Cardiac fibroblast (primary cell): ENCODE measurements around the gene RALB.

Source experiments
- DNase-seq, 2 donors: peaks; one replicate each; pipeline versions ENCODE4 v3.0.0 to v3.0.0-alpha.2; 2010; ENCODE audit warnings: low read depth in 2 of 2
- H3K4me3 ChIP-seq, 2 donors: replicated peaks in 1 of 2; 1 replicate in 1 of 2; 2 replicates in 1 of 2; pipeline ENCODE4 v1.5.1; 2011; ENCODE audit warnings: low read depth in 2 of 2, low read length in 2 of 2, mild to moderate bottlenecking in 2 of 2, moderate library complexity in 1 of 2
- CTCF ChIP-seq: IDR thresholded peaks from one replicate; pipeline ENCODE4 v1.5.1; 2011; ENCODE audit warnings: low read depth, mild to moderate bottlenecking, low read length, inconsistent platforms

Gene RALB

DNA sequence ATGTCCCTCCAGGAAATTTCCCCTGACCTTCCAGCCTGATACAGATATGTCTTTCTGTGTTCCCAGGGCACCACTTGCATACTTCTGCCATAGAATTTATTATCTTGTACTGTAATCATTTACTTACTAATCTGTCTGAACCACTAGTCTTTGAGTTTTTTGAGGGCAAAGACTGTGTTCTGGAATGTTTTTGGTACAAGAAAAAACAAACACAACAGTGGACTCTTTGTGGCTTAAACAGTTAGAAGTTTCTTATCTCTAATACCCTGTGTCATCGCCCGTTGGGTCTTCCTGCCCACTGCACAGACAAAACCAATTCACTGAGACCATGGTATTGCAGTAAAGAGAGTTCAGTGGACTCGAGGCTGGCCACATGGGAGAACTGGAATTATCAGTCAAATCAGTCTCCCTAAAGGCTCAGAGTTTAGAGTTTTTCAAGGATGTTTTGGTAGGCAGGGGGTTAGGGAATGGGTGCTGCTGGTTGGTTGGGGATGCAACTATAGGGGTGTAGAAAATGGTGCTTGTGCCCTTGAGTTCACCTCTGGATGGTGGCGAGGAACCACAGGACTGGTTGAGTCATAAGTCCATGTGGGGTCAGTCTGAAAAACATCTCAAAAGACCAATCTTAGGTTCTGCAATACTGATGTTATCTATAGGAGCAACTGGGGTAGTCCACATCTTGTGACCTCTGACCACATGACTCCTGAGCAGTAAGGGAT lies 20.3 kb downstream of the RALB start:
- no peak overlapping the region for H3K4me3 ChIP-seq
- no peak for DNase-seq
- no peak for TF ChIP-seq CTCF

- no peak for TF ChIP-seq CTCF
- no peak overlapping the region for H3K4me3 ChIP-seq
- no peak for DNase-seq
Observed at GRCh38 chr2:120275617-120276400, 23.2 kb downstream of the RALB start.

GRCh38 chr2:120277505-120278205 lies 25.0 kb downstream of the RALB start:
- no peak for TF ChIP-seq CTCF
- no peak for DNase-seq
- H3K4me3 ChIP-seq = no peak overlapping the region

GRCh38 chr2:120278901-120279300 lies 26.2 kb downstream of the RALB start:
- DNase-seq = no peak
- H3K4me3 ChIP-seq = no peak overlapping the region
- TF ChIP-seq CTCF = no peak

DNA sequence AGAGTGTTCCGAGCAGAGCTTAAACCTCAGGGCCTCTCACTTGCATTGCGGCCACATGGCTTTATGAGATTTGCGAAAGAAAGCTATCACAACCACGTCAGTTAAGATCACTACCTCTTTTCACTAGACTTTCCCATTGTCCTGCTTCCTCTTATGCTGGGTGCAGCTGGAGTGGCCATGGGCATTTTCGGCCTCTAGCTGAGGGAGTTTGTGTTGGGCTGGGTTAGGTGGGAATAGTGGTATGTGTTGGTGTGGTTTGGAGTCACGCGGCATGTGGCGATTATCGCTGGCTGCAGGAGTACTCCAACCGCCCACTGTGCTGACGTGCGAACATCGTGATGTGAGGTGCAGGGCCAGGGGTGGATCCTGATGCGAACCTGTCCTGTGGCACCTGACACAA lies 27.1 kb downstream of the RALB start:
- no peak for DNase-seq
- H3K4me3 ChIP-seq = no peak overlapping the region
- no peak for TF ChIP-seq CTCF

DNA sequence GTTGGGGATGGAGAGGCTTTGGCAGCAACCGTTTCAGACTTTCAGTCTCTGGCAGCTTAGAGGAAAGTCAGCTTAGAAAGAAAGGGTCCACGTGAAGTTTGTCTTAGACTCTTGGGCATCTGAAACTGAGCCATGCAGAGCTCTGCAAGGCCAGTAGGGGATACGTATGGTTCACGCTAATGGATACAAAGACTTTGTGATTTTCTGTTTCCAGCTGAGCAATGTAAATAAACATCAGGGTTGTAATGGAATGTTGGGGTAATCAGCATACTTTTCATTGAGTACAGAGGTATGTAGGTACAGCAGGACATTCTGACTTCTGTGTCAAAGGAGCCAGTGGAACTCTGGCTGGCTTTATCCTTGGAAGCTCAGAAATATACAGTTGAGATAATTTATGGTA lies 31.0 kb downstream of the RALB start:
- DNase-seq = no peak
- TF ChIP-seq CTCF = peak; percentile 23
- H3K4me3 ChIP-seq = no peak overlapping the region
